C1 segment of cervical spinal cord (tissue), 14 donors: ENCODE measurements around the gene INTS13.
"Not testable (repeated sequence)": the region's sequence is repeated elsewhere in the genome, so short reads cannot be mapped to it uniquely, and the experiment has no call there.

Experiments used
- DNase-seq, 14 donors: peaks; one replicate each; lab custom pipeline; 2025; lab: John Stamatoyannopoulos, UW

INTS13 gene

GRCh38 chr12:26935636-26936378 lies 2.0 kb downstream of the INTS13 start:
- no peak for DNase-seq

DNA sequence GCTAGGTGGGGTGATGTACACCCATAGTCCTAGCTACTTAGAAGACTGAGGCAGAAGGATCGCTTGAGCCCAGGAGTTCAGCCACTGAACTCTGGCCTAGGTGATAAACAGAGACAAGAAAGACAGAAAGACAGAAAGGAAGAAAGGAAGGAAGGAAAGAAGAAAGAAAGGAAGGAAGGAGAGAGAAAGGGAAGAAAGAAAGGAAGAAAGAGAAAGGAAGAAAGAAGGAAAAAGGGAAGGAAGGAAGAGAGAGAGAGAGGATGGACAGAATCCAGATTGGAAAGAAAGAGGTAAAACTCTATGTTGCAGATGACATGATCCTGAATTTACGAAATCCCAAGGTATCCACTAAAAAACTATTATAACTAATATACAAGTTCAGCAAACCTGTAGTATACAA lies 8.2 kb downstream of the INTS13 start:
- DNase-seq: no peak

DNA sequence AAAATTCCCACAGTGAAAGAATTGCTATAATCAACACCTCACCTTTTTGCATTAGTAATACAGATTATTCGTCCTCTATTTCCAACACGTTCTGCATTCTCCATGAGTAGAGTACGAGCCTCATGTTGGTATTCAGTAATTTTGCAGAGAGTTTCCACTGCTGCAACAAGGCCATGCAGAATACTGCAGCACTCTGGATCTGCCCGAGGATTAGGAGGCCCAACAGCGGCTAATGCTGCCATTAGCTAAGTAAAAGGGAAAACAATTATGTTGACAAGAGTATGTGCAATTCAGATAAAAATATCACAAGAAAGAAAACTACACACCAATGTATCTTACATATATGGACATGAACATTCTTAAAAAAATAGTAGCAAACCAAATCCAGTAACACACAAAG lies 9.1 kb downstream of the INTS13 start:
- no peak for DNase-seq

- no peak for DNase-seq
These were observed 15.9 kb downstream of the INTS13 start for GRCh38 chr12:26921886-26922285.

DNA sequence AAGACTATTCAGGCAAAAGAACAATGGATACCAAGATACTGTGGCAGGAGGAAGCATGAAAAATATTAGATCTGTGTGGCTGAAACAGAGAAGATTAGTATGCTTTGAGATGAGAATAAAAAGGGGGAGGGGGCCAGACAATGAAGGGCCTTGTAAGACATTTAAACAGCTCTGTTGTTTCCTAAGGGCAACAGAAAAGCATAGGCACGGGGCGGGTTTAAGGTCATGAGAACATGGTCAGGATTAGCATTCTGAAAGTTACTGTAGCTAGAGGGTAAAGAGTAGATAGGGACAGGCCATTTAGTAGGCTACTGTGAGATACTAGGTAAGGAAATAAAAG lies 18.6 kb downstream of the INTS13 start:
- peak in 3 of 14 donors; percentile 6 to 31 (median 18) for DNase-seq

- no peak for DNase-seq
These were observed 19.2 kb downstream of the INTS13 start for GRCh38 chr12:26918321-26919215.

DNA sequence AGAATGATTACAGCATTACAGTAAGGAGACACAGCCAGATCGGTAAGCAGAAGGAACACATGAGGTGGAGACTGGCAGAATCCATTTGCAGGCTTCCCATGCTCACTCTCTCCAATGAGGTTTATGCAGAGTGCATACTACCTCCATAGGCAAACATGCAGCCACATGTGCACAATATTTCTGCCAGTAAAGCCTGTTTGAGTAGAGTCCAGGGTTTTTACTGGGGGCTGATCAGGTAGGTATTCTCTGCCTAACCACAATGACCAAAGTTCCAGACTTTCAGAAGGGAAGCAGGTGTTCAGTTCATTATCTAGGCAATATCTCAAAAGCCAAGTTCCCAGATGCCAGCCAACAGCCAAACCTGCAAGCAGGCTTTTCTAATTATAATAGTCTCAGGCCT lies 31.1 kb downstream of the INTS13 start:
- DNase-seq: no peak

DNA sequence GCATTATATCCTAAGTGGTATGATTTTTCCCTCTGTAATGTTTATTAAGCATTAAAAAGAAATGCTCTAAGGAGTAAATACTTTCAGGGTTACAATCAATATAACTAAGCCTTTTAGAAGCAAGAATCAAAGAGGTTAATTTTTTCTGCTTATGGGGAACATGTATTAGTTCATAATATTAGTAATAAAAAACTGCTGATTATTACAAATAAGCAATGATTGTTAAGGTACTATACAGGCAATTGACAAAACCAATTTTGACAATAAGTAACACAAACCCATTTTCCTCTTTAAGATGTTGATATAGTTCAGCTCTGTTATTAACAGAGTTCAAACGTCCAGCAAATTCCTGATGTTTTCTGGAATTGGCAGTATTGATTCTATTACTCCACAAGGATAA lies 31.8 kb downstream of the INTS13 start:
- no peak for DNase-seq

GRCh38 chr12:26903396-26903795 lies 34.4 kb downstream of the INTS13 start:
- not testable (repeated sequence) for DNase-seq

DNA sequence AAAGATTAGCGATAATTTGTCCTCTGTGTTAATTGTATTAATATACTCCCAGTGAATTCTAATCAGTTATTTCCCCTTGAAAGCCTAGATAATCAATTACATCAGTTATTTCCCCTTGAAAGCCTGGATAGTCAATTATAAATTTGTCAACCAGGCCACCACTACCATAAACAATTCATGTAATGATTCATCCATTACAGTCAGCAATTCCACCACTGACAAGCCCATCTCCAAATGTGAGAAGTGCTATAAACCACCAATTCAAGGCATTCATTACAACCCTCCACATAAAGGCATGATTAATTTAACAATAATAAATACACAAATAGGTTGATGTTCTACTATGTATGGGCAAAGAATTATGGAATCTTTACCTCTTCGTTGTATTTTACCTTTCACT lies 40.9 kb downstream of the INTS13 start:
- no peak for DNase-seq

DNA sequence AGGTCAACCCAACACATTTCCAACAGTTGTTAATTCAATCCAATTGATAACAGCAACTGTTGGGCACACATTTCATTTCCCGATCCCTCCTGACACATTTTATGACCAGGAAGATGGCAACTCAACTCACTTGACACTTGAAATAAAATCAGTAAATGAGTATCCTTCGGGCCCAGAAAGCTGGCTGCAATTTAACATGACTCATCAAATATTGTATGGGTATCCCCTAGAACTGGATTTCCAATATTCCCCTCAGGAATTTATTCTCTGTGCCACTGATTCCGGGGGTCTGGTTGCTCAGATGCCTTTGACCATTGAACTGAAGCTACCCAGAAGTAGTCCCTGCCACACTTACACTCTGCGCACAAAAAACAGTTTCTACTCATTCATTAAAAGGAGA lies 42.1 kb downstream of the INTS13 start:
- DNase-seq: no peak

- no peak for DNase-seq
These were observed 46.1 kb downstream of the INTS13 start for GRCh38 chr12:26891704-26892103.

GRCh38 chr12:26890784-26891183 lies 47.0 kb downstream of the INTS13 start:
- no peak for DNase-seq

DNA sequence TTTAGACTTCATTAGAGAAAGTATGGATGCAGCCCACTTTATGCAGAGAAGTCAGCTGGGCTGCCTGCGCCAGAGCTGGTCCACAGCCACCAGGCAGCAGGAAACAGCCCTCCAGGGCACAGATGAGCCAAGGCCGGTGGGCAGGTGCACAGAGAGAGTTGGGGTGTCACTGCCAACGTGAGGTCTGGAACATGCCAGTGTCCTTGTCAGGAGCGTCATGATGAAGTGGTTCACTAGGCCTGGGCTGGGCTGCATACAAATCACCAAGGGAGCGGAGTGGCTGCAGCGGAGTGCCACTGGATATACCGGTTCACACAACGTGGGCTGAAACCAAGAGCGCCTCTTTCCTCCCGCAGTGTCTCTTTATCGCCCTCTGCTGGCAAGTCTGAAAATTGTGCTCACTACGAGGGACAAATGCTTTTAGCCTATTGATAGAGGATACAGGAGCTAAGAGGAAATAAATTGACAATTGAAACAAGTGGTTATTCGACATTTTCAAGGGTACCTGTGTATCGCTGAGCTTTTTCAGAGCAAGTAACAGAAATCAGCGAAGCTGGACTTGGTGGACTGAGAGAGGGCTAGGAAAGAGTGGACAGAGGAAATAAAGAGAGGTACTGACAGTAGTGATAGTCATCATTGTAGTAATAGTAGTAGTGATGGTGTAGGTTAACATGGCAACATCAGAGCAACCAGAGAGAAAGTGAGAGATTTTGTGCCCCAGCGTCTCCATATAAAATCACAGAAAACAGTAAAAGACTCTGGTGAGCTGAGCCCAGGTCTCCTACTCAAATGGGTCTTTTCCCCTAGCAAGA lies 52.8 kb downstream of the INTS13 start:
- DNase-seq: peak in 13 of 14 donors; percentile 2 to 79 (median 58)

- no peak for DNase-seq
These were observed 57.2 kb downstream of the INTS13 start for GRCh38 chr12:26880625-26881024.

DNA sequence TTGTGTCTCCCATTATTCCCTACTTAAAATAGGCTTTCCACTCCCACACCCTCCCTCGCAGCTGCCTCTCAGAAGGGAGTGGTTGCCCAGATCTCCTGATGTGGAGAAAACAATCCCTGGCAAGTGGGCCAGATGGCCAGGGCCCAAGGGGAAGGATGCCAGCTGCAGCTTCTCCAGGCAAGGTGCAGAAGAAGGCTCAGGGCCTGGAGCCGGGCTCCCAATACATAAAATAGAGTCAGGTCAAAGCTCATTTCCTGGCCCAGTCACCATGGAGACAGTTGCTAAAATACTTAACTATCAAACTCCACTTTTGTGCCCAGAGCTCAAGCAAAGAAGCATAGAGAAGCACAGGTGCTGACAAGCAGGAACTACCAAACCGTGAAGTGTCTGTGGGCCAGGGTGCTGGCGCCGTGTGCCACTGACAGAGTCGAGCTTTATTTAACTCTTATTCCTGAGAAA lies 59.1 kb downstream of the INTS13 start:
- peak in 4 of 14 donors; percentile 2 to 40 (median 14) for DNase-seq

- DNase-seq: no peak
These were observed 63.1 kb downstream of the INTS13 start for GRCh38 chr12:26874501-26875296.

- DNase-seq: no peak
These were observed 65.2 kb downstream of the INTS13 start for GRCh38 chr12:26872625-26873024.

- no peak for DNase-seq
These were observed 65.8 kb downstream of the INTS13 start for GRCh38 chr12:26871985-26872384.

GRCh38 chr12:26870491-26871419 lies 67.0 kb downstream of the INTS13 start:
- DNase-seq: peak in 1 of 14 donors; percentile 2
